SK-N-MC (cell line): ENCODE measurements around the gene WDFY4.

ENCODE experiments used
- EZH2 ChIP-seq: fragments of 200-600 bp; sonication (generic); IDR thresholded peaks from one replicate; pipeline ENCODE4 v1.6.1; 2017; ENCODE audit warnings: antibody characterized with exemption
- FOXP2 ChIP-seq: optimal IDR thresholded peaks from 2 replicates; pipeline ENCODE3; 2011; ENCODE audit warnings: mild to moderate bottlenecking, moderate library complexity; ENCODE audit not compliant: insufficient read depth; ENCODE audit errors: extremely low read length, control extremely low read depth
- POLR2AphosphoS5 ChIP-seq: IDR thresholded peaks from 2 replicates; pipeline ENCODE4 v1.6.1; 2012; ENCODE audit warnings: mild to moderate bottlenecking, low read depth, low read length, borderline replicate concordance

DNA sequence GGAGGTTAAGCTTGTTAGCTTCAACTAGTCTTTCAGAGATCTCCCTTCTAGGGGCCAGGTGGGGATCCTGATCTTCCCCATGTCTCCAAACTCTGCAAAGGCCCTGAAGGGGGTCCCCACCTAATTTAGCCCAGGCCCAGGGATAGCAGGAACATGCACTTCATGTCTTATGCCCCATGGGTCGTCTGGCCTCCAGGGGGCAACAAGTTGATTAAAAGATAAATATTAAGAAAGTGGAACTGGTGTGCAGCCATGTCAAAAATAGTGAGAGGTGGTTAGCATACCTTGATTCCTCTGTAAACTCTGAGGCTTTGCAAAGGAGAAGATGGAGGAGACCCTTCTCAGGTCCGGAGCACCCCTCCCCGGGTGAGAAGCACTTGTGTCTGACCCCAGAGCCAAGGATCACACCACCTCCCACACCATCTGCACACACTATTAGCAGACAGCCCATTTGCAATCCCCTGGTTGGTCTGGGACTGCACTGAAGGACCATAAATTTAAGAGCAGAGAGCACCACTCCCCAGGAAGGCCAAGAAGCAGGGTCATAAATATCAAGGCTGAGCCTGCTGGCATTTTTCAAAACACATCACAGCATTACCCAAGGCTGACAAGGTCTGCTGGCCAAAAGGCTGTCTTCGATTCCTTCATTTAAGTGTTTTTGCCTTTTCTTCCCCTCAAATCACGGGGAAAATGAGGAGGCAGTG is 299.1 kb downstream of the WDFY4 start:
- TF ChIP-seq EZH2, result no peak
- no peak for TF ChIP-seq POLR2AphosphoS5
- TF ChIP-seq FOXP2, result no peak
